Progenitor cell of endocrine pancreas (in vitro differentiated cells): ENCODE results near the gene HTT-AS. TPM values are rescaled to one million over a fixed set of nuclear protein-coding genes. Genes with fewer than 3 reads are reported as not detected.

Experiments
- DNase-seq: peaks from one replicate; pipeline ENCODE4 v3.0.0; 2021; ENCODE audit warnings: low spot score; ENCODE audit not compliant: unreplicated experiment
- H3K27ac Mint-ChIP-seq: 2 replicates; pipeline ENCODE4 v1.8.0; 2021; ENCODE audit warnings: mild to moderate bottlenecking, moderate library complexity, mixed read lengths
- H3K27me3 Mint-ChIP-seq: 2 replicates; pipeline ENCODE4 v1.8.0; 2021; ENCODE audit warnings: mixed read lengths
- H3K36me3 Mint-ChIP-seq: 2 replicates; pipeline ENCODE4 v1.8.0; 2022; ENCODE audit warnings: mixed read lengths; ENCODE audit not compliant: insufficient read depth
- H3K4me1 Mint-ChIP-seq: 2 replicates; pipeline ENCODE4 v1.8.0; 2021; ENCODE audit warnings: low read depth, mixed read lengths
- H3K4me3 Mint-ChIP-seq: 2 replicates; pipeline ENCODE4 v1.8.0; 2021; ENCODE audit warnings: low read depth, mild to moderate bottlenecking, moderate library complexity, mixed read lengths
- H3K9me3 Mint-ChIP-seq: 2 replicates; pipeline ENCODE4 v1.8.0; 2021; ENCODE audit warnings: low read depth, mixed read lengths
- total RNA-seq: library from RNA; stranded (reverse); gene quantifications from 2 replicates; pipeline ENCODE4 v1.2.1, GENCODE V29; 2021
- TF ChIP-seq, protein P1 (sequence below): fragments of 200-600 bp; sonication (generic); IDR thresholded peaks from one replicate; pipeline ENCODE4 v1.5.0; 2021; ENCODE audit warnings: antibody characterized with exemption, mild to moderate bottlenecking; ENCODE audit not compliant: unreplicated experiment

HTT-AS gene
- total RNA-seq, 1 donor from 2014 or later, result not detected

DNA sequence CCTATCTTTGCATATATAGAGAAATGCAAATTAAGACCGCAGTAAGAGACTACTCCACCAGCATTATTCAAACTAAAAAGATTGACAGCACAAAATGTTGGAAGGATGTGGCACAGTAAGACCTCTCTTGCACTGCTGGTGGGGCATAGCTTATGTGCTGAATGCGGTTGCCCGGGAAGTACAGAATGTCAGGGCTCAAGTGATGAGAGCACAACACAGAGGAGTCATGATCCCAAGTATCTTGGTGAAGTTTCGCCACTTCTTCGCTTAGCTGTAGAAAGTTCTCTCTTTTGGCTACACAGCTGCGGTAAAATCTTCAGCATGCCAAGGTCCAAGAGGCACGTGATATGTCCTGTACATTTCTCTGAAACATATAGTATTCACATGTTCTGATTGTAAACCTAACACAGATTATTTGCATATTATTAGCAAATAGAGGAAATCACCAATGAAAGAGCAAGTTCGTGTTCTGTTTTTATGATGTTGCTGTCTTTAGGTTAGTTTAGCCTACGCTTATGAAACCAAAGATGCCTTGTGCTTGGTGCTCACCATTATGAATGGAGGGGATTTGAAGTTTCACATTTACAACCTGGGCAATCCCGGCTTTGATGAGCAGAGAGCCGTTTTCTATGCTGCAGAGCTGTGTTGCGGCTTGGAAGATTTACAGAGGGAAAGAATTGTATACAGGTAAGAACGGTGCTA, 55.0 kb downstream of the HTT-AS start:
- Mint-ChIP-seq H3K36me3 (peaks cover 8% of the 10 kb centered on the region), H3K4me1 (peaks cover 12% of the 10 kb centered on the region), H3K4me3 (no peak overlapping the region), H3K9me3 (peaks cover 4% of the 10 kb centered on the region), H3K27me3 (peaks cover 16% of the 10 kb centered on the region), H3K27ac (no peak overlapping the region)
- no peak for DNase-seq
- TF ChIP-seq, protein P1, sequence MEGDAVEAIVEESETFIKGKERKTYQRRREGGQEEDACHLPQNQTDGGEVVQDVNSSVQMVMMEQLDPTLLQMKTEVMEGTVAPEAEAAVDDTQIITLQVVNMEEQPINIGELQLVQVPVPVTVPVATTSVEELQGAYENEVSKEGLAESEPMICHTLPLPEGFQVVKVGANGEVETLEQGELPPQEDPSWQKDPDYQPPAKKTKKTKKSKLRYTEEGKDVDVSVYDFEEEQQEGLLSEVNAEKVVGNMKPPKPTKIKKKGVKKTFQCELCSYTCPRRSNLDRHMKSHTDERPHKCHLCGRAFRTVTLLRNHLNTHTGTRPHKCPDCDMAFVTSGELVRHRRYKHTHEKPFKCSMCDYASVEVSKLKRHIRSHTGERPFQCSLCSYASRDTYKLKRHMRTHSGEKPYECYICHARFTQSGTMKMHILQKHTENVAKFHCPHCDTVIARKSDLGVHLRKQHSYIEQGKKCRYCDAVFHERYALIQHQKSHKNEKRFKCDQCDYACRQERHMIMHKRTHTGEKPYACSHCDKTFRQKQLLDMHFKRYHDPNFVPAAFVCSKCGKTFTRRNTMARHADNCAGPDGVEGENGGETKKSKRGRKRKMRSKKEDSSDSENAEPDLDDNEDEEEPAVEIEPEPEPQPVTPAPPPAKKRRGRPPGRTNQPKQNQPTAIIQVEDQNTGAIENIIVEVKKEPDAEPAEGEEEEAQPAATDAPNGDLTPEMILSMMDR, result no peak

DNA sequence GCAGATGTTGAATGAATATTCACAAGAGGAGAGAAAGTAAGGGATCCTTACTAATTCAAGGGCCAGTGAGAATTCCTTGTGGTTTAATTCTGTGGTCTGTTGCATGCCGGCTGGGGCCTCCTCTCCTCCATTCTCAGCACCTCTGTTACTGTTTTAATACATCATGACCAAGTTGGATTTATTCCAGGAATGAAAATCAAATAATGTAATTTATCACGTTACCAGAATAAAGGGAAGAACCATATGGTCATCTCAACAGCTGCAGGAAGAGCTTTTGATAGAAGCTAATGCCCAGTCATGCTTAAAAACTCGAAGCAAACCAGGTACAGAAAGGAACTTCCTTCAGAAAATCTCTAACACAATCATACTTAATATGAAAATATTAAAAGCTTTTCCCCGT, 56.8 kb downstream of the HTT-AS start:
- Mint-ChIP-seq H3K27ac (no peak overlapping the region), H3K36me3 (peaks cover 4% of the 10 kb centered on the region), H3K4me3 (no peak overlapping the region), H3K4me1 (peaks cover 13% of the 10 kb centered on the region), H3K9me3 (no peaks in the 10 kb centered on the region), H3K27me3 (peaks cover 13% of the 10 kb centered on the region)
- TF ChIP-seq, protein P1, result no peak
- no peak for DNase-seq

DNA sequence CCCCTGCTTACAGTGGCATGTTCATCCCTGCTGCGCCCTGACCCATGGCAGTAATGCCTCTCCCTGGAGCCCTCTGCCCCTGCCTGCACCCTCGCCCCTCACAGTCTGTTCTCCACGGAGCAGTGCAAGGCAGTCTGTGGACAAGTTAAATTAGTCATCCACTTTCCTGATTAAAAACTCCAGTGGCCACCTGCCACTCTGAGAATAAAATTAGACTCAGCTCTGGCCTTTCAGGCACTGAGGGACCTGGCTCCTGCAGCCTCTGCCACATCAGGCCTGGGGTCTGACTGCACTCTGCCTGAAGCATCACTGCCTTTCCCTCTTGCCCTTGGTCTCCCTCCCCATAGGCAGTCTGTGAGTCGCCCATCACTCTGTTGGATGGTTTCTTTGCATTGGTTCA, 57.4 kb downstream of the HTT-AS start:
- no peaks in the 10 kb centered on the region for H3K9me3 Mint-ChIP-seq
- TF ChIP-seq, protein P1, result no peak
- H3K4me3 Mint-ChIP-seq, result no peak overlapping the region
- no peak overlapping the region for H3K27ac Mint-ChIP-seq
- peaks cover under 1% of the 10 kb centered on the region for H3K36me3 Mint-ChIP-seq
- H3K27me3 Mint-ChIP-seq, result peaks cover 9% of the 10 kb centered on the region
- DNase-seq, result no peak
- H3K4me1 Mint-ChIP-seq, result peaks cover 15% of the 10 kb centered on the region

DNA sequence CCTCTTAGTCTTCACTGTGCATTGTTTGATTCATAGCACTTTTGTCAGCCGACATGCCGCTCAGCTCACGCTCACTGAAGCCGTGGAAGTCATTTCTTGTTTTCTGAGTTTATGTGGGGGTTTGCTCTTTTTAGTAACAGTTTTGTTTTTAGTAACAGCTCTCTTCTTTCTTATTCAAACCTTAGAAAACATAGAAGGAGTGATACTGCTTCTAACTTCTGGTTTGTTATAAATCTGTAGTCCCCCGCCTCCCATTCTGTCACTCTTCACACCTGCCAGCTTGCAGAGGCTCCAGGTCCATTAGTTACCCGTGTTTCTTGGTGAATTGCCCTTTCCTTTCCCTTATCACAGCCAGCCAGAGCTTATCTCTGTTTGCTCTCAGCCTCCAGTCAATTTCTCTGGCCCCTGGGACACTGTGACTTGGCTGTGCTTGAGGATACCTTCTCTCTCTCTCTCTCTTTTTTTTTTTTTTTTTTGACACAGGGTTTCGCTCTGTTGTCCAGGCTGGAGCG, 60.4 kb downstream of the HTT-AS start:
- H3K4me1 Mint-ChIP-seq, result peaks cover 36% of the 10 kb centered on the region
- H3K27me3 Mint-ChIP-seq, result peaks cover 2% of the 10 kb centered on the region
- TF ChIP-seq, protein P1, result no peak
- H3K36me3 Mint-ChIP-seq, result no peaks in the 10 kb centered on the region
- no peak for DNase-seq
- H3K9me3 Mint-ChIP-seq, result no peaks in the 10 kb centered on the region
- H3K27ac Mint-ChIP-seq, result peak overlapping the region; percentile 91
- H3K4me3 Mint-ChIP-seq, result peak overlapping the region; percentile 17

Other genes starting within 250 kb of the HTT-AS start
- 249 and 271 TPM in 2 replicates for gene ADD1, start 230.7 kb downstream of the HTT-AS start, total RNA-seq
- gene NOP14, start 111.1 kb downstream of the HTT-AS start, total RNA-seq, result 31.5 and 33.4 TPM in 2 replicates
- gene GRK4, start 111.0 kb downstream of the HTT-AS start, total RNA-seq, result 14.9 and 16.2 TPM in 2 replicates
- gene HTT, start 143 bp upstream of the HTT-AS start, total RNA-seq, result 82.8 and 89.4 TPM in 2 replicates
- 2.1 and 2.4 TPM in 2 replicates for gene MSANTD1, start 174.6 kb upstream of the HTT-AS start, total RNA-seq
- gene RGS12, start 218.5 kb upstream of the HTT-AS start, total RNA-seq, result 102 and 106 TPM in 2 replicates